ENCODE results near the gene MCM8. TPM values are rescaled to one million over a fixed set of nuclear protein-coding genes. Genes with fewer than 3 reads are reported as not detected.
A peak's percentile ranks its signal among the peaks of the same experiment; 100 is the strongest.

Gene MCM8
- polyA plus RNA-seq, 1 donor (not counting 4 experiments of a cell fraction or from before 2014, with no cell fraction given) = 7.0 TPM

GRCh38 chr20:5932796-5933195, 17.7 kb upstream of the MCM8 start:
- dilution Hi-C loops (cut with MboI; ENCODE audit: extremely low pct_ligation_motif_present, low sequenced_read_pairs) = no loop called here
- no peak for FAIRE-seq
- H3K9me3 ChIP-seq (ENCODE audit: control insufficient read depth, low read depth, low read length) = no peaks in the 10 kb centered on the region
- H2AFZ ChIP-seq (ENCODE audit: control insufficient read depth, low read length) = no peak overlapping the region
- TF ChIP-seq CTCF (optimal IDR thresholded peaks at IDR 0.05 in 1 of 3, IDR thresholded peaks at IDR 0.05 in 1 of 3, conservative IDR thresholded peaks at IDR 0.05 in 1 of 3; ENCODE audit: extremely low read depth in 1 of 3, insufficient read depth in 2 of 3, low read length in 3 of 3) (no peak), EZH2 (IDR thresholded peaks at IDR 0.05; ENCODE audit: low read length) (no peak)
- H4K20me1 ChIP-seq (ENCODE audit: control insufficient read depth, extremely low read depth, insufficient read depth, low read length) = no peaks in the 10 kb centered on the region
- no peak overlapping the region for H3K4me2 ChIP-seq (ENCODE audit: control insufficient read depth, extremely low read depth, insufficient read depth, low read depth, low read length)
- no peak overlapping the region for H3K9ac ChIP-seq (ENCODE audit: control insufficient read depth, extremely low read depth, insufficient read depth, low read length)
- no peaks in the 10 kb centered on the region for H3K36me3 ChIP-seq (ENCODE audit: control insufficient read depth in 2 of 2, extremely low read depth in 1 of 2, insufficient read depth in 2 of 2, low read length in 2 of 2)
- no peak overlapping the region for H3K4me3 ChIP-seq (ENCODE audit: control insufficient read depth in 2 of 3, extremely low read depth in 1 of 3, insufficient read depth in 2 of 3, low read depth in 1 of 3, low read length in 3 of 3)
- no peaks in the 10 kb centered on the region for H3K79me2 ChIP-seq (ENCODE audit: control insufficient read depth, insufficient read depth, low read length)
- H3K9me1 ChIP-seq (ENCODE audit: control insufficient read depth, extremely low read depth, insufficient read depth, low read length) = no peaks in the 10 kb centered on the region
- DNase-seq (ENCODE audit: low read depth, low spot score) = no peak
- H3K27ac ChIP-seq (ENCODE audit: control insufficient read depth, insufficient read depth, low read length) = no peak overlapping the region
- H3K27me3 ChIP-seq (ENCODE audit: control insufficient read depth, extremely low read depth, insufficient read depth, low read length) = no peaks in the 10 kb centered on the region
- H3K4me1 ChIP-seq (ENCODE audit: control insufficient read depth, extremely low read depth, insufficient read depth, low read length) = no peaks in the 10 kb centered on the region

GRCh38 chr20:5933802-5934436, 16.5 kb upstream of the MCM8 start:
- H3K4me3 ChIP-seq (ENCODE audit: control insufficient read depth in 2 of 3, extremely low read depth in 1 of 3, insufficient read depth in 2 of 3, low read depth in 1 of 3, low read length in 3 of 3) = no peak overlapping the region
- no peaks in the 10 kb centered on the region for H3K36me3 ChIP-seq (ENCODE audit: control insufficient read depth in 2 of 2, extremely low read depth in 1 of 2, insufficient read depth in 2 of 2, low read length in 2 of 2)
- H3K27ac ChIP-seq (ENCODE audit: control insufficient read depth, insufficient read depth, low read length) = no peak overlapping the region
- no peaks in the 10 kb centered on the region for H3K79me2 ChIP-seq (ENCODE audit: control insufficient read depth, insufficient read depth, low read length)
- FAIRE-seq (peak; percentile 79), DNase-seq (ENCODE audit: low read depth, low spot score) (no peak)
- H4K20me1 ChIP-seq (ENCODE audit: control insufficient read depth, extremely low read depth, insufficient read depth, low read length) = no peaks in the 10 kb centered on the region
- no peaks in the 10 kb centered on the region for H3K4me1 ChIP-seq (ENCODE audit: control insufficient read depth, extremely low read depth, insufficient read depth, low read length)
- H3K27me3 ChIP-seq (ENCODE audit: control insufficient read depth, extremely low read depth, insufficient read depth, low read length) = no peaks in the 10 kb centered on the region
- H3K9ac ChIP-seq (ENCODE audit: control insufficient read depth, extremely low read depth, insufficient read depth, low read length) = no peak overlapping the region
- H3K4me2 ChIP-seq (ENCODE audit: control insufficient read depth, extremely low read depth, insufficient read depth, low read depth, low read length) = no peak overlapping the region
- H2AFZ ChIP-seq (ENCODE audit: control insufficient read depth, low read length) = no peak overlapping the region
- peak; percentile 27 to 66 (median 39) for TF ChIP-seq CTCF (optimal IDR thresholded peaks at IDR 0.05 in 1 of 3, IDR thresholded peaks at IDR 0.05 in 1 of 3, conservative IDR thresholded peaks at IDR 0.05 in 1 of 3; ENCODE audit: extremely low read depth in 1 of 3, insufficient read depth in 2 of 3, low read length in 3 of 3)
- TF ChIP-seq EZH2 (IDR thresholded peaks at IDR 0.05; ENCODE audit: low read length) = no peak
- H3K9me1 ChIP-seq (ENCODE audit: control insufficient read depth, extremely low read depth, insufficient read depth, low read length) = no peaks in the 10 kb centered on the region
- dilution Hi-C loops (cut with MboI; ENCODE audit: extremely low pct_ligation_motif_present, low sequenced_read_pairs) = no loop called here
- no peaks in the 10 kb centered on the region for H3K9me3 ChIP-seq (ENCODE audit: control insufficient read depth, low read depth, low read length)
